ENCODE measurements around the gene ADRA2C.

DNA sequence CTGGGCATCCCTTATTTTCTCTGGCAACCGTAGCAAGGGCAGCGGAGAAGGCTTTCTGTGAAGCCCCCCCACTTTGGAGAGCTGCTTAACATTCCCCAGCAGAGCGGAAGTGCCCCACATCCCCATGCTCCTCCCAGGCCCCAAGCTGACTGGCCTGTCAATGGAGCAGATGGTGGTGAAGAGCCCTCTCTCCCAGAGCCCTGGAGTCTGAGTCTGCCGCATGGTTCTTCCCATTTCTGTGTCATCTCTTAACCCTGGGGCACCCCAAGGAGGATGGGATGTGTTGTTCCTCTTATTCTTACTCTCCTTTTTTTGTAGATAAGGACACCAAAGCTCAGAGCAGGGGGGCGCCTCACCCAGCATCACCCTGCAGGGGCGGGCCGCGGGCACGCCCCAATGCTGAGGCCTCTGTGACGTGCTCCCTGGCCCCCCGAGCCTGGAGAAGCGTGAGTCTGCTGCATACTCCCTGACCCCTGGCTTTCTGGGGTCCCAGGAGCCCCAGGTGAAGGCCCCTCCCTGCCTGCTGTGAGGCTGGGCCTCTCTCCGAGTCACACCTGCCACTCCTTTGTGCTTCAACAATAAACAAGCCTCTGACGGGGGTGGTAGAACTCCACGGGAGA, 35.9 kb downstream of the ADRA2C start:
- no peak for TF ChIP-seq CTCF (IDR thresholded peaks at IDR 0.05)
- no peak for TF ChIP-seq ELF1 (IDR thresholded peaks at IDR 0.05)
- TF ChIP-seq RXRA (IDR thresholded peaks at IDR 0.05; ENCODE audit: borderline replicate concordance, low read depth): no peak
- TF ChIP-seq GABPA (IDR thresholded peaks at IDR 0.05; ENCODE audit: low read depth): no peak
- TF ChIP-seq YY1 (IDR thresholded peaks at IDR 0.05; ENCODE audit: low read depth): no peak
- TF ChIP-seq TEAD4 (IDR thresholded peaks at IDR 0.05; ENCODE audit: borderline replicate concordance, insufficient read depth): no peak
- no peak for TF ChIP-seq POLR2AphosphoS5 (IDR thresholded peaks at IDR 0.05; ENCODE audit: low read depth, low read length)
- TF ChIP-seq, protein P1, sequence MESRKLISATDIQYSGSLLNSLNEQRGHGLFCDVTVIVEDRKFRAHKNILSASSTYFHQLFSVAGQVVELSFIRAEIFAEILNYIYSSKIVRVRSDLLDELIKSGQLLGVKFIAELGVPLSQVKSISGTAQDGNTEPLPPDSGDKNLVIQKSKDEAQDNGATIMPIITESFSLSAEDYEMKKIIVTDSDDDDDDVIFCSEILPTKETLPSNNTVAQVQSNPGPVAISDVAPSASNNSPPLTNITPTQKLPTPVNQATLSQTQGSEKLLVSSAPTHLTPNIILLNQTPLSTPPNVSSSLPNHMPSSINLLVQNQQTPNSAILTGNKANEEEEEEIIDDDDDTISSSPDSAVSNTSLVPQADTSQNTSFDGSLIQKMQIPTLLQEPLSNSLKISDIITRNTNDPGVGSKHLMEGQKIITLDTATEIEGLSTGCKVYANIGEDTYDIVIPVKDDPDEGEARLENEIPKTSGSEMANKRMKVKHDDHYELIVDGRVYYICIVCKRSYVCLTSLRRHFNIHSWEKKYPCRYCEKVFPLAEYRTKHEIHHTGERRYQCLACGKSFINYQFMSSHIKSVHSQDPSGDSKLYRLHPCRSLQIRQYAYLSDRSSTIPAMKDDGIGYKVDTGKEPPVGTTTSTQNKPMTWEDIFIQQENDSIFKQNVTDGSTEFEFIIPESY (IDR thresholded peaks at IDR 0.05; ENCODE audit: borderline replicate concordance, low read depth): no peak
- no peak for TF ChIP-seq NRF1 (IDR thresholded peaks at IDR 0.05; ENCODE audit: low read depth, low read length)
- TF ChIP-seq RFX5 (IDR thresholded peaks at IDR 0.05; ENCODE audit: low read length): no peak
- TF ChIP-seq RAD21 (IDR thresholded peaks at IDR 0.05; ENCODE audit: low read length): no peak
- no peak for TF ChIP-seq TCF12 (IDR thresholded peaks at IDR 0.05)
- no peak for TF ChIP-seq MXI1 (IDR thresholded peaks at IDR 0.05; ENCODE audit: low read depth, low read length)
- no peak for TF ChIP-seq EP300 (IDR thresholded peaks at IDR 0.05; ENCODE audit: borderline replicate concordance in 1 of 2, low read depth in 1 of 2, low read length in 1 of 2)
